ELF-1 (cell line): Measurements from ENCODE around the gene CDK9.
"Not testable (repeated sequence)": the region's sequence is repeated elsewhere in the genome, so short reads cannot be mapped to it uniquely, and the experiment has no call there.

ENCODE experiments used
- DNase-seq: peaks from one replicate; pipeline ENCODE4 v3.0.0-alpha.2; 2016; ENCODE audit warnings: low read depth, low spot score

Gene CDK9

GRCh38 chr9:127785933-127786772 lies at the start of gene CDK9:
CDK9 (plus strand) TSS chr9:127786034; CDS start chr9:127786149, 115 bp downstream.
- DNase-seq, result peak; percentile 94

GRCh38 chr9:127738666-127739065 lies 47.2 kb upstream of the CDK9 start:
- DNase-seq, result no peak

GRCh38 chr9:127739614-127740330 lies 46.1 kb upstream of the CDK9 start:
- DNase-seq, result no peak

- DNase-seq, result peak; percentile 94
Measured at GRCh38 chr9:127741831-127742434, 43.9 kb upstream of the CDK9 start.

GRCh38 chr9:127742435-127743088 lies 43.3 kb upstream of the CDK9 start:
- DNase-seq, result peak; percentile 97

GRCh38 chr9:127744398-127745110 lies 41.3 kb upstream of the CDK9 start:
- DNase-seq, result no peak

GRCh38 chr9:127746959-127747569 lies 38.8 kb upstream of the CDK9 start:
- no peak for DNase-seq

GRCh38 chr9:127749090-127749787 lies 36.6 kb upstream of the CDK9 start:
- no peak for DNase-seq

GRCh38 chr9:127751269-127752054 lies 34.4 kb upstream of the CDK9 start:
- DNase-seq, result peak; percentile 44

- no peak for DNase-seq
Measured at GRCh38 chr9:127753148-127753547, 32.7 kb upstream of the CDK9 start.

- DNase-seq, result no peak
Measured at GRCh38 chr9:127753622-127754021, 32.2 kb upstream of the CDK9 start.

GRCh38 chr9:127754099-127755060 lies 31.5 kb upstream of the CDK9 start:
- no peak for DNase-seq

- DNase-seq, result no peak
Measured at GRCh38 chr9:127755061-127756060, 30.5 kb upstream of the CDK9 start.

GRCh38 chr9:127756233-127756632 lies 29.6 kb upstream of the CDK9 start:
- no peak for DNase-seq

GRCh38 chr9:127756776-127757175 lies 29.1 kb upstream of the CDK9 start:
- DNase-seq, result not testable (repeated sequence)

GRCh38 chr9:127758843-127759242 lies 27.0 kb upstream of the CDK9 start:
- no peak for DNase-seq

GRCh38 chr9:127761061-127761460 lies 24.8 kb upstream of the CDK9 start:
- no peak for DNase-seq
